K562 (cell line): ENCODE measurements around the gene ATP2B1. TPM values are rescaled to one million over a fixed set of nuclear protein-coding genes. Genes with fewer than 3 reads are reported as not detected.

Source experiments
- ATAC-seq: fragments of 200-7000 bp; cut with Tn5 transposase; 3 replicates; pipeline ENCODE4 v1.9.1; 2020; ENCODE audit warnings: moderate library complexity
- BruUV-seq: library from RNA; stranded (reverse); fragments of 400-500 nt; replicated peaks from 2 replicates; lab custom pipeline; 2021; lab: Mats Ljungman, UMichigan
- CTCF ChIA-PET: fragments of 300-600 bp; formaldehyde crosslinking; extraction: SDS; loops from one replicate; lab custom pipeline; 2021; ENCODE audit warnings: low intra/inter-chr PET ratio; lab: Yijun Ruan, JAX
- POLR2A ChIA-PET: fragments of 300-600, 350-650 bp; sonication (Branson Sonifier 250); formaldehyde crosslinking; extraction: SDS; loops from one replicate; lab custom pipeline; 2021; ENCODE audit warnings: antibody characterized with exemption, inconsistent platforms; lab: Yijun Ruan, JAX
- DNase-seq, 4 experiments: peaks; one replicate each; pipeline versions ENCODE4 v3.0.0 to v3.0.0-alpha.2; 2011 to 2018; ENCODE audit warnings: low spot score in 3 of 4, mixed read lengths in 3 of 4; ENCODE audit errors: extremely low read depth in 1 of 4
- FAIRE-seq: peaks from 2 replicates; lab custom pipeline; 2011; peaks lifted over from hg19 to GRCh38; lab: Jason Lieb, UNC
- H2AFZ ChIP-seq: 2 replicates; pipeline ENCODE4 v1.6.0; 2011; ENCODE audit warnings: low read depth, low read length, control low read depth, inconsistent platforms
- H3K27ac ChIP-seq: fragments of 200-600 bp; 3 replicates; pipeline ENCODE4 v1.8.0; 2011; ENCODE audit warnings: low read depth, mild to moderate bottlenecking, control low read depth, inconsistent platforms, low read length, moderate library complexity, mixed read lengths; ENCODE audit errors: extremely low read depth
- H3K27me3 ChIP-seq, 2 experiments: fragments of 300-600 bp in 1 of 2; 2 replicates in 1 of 2; 3 replicates in 1 of 2; pipeline versions ENCODE4 v1.6.0 to v1.8.0; 2011; ENCODE audit warnings: inconsistent platforms in 2 of 2, low read length in 2 of 2, mild to moderate bottlenecking in 1 of 2, mixed read lengths in 1 of 2, moderate library complexity in 1 of 2; ENCODE audit not compliant: control insufficient read depth in 2 of 2, insufficient read depth in 2 of 2
- H3K36me3 ChIP-seq: fragments of 300-600 bp; 3 replicates; pipeline ENCODE4 v1.8.0; 2011; ENCODE audit warnings: mild to moderate bottlenecking, low read length, inconsistent platforms; ENCODE audit not compliant: control insufficient read depth, insufficient read depth
- H3K4me1 ChIP-seq, 2 experiments: fragments of 200-600 bp in 1 of 2; replicated peaks in 1 of 2; 2 replicates in 1 of 2; 3 replicates in 1 of 2; pipeline versions ENCODE4 v1.5.1 to v1.8.0; 2011; ENCODE audit warnings: inconsistent platforms in 2 of 2, low read length in 2 of 2, mild to moderate bottlenecking in 1 of 2, mixed read lengths in 1 of 2, moderate library complexity in 1 of 2; ENCODE audit not compliant: control insufficient read depth in 2 of 2, insufficient read depth in 2 of 2
- H3K4me2 ChIP-seq: 2 replicates; pipeline ENCODE4 v1.6.1; 2011; ENCODE audit warnings: low read length, control low read depth, inconsistent platforms, mixed read lengths; ENCODE audit not compliant: insufficient read depth
- H3K4me3 ChIP-seq: fragments of 200-600 bp; sonication (generic), shearing (Covaris generic); 2 replicates; pipeline ENCODE4 v1.5.1; 2016; ENCODE audit warnings: control low read depth, inconsistent platforms
- H3K79me2 ChIP-seq: fragments of 200-600 bp; 3 replicates; pipeline ENCODE4 v1.8.0; 2011; ENCODE audit warnings: low read length, inconsistent platforms; ENCODE audit not compliant: control insufficient read depth, insufficient read depth
- H3K9ac ChIP-seq, 2 experiments: 2 replicates each; pipeline versions ENCODE4 v1.6.0 to v1.6.1; 2011; ENCODE audit warnings: low read depth in 2 of 2, low read length in 2 of 2, control low read depth in 1 of 2, inconsistent platforms in 1 of 2, mild to moderate bottlenecking in 1 of 2, mixed read lengths in 1 of 2; ENCODE audit not compliant: insufficient read depth in 1 of 2
- H3K9me1 ChIP-seq: one replicate; pipeline ENCODE4 v1.6.0; 2011; ENCODE audit warnings: inconsistent platforms, mild to moderate bottlenecking, low read length, moderate library complexity; ENCODE audit not compliant: control insufficient read depth, insufficient read depth
- H3K9me3 ChIP-seq: replicated peaks from 2 replicates; pipeline ENCODE4 v1.5.1; 2011; ENCODE audit warnings: low read depth, low read length, inconsistent platforms; ENCODE audit not compliant: control insufficient read depth, insufficient read depth
- H4K20me1 ChIP-seq: replicated peaks from 2 replicates; pipeline ENCODE4 v1.6.1; 2011; ENCODE audit warnings: low read length, inconsistent platforms, mixed read lengths; ENCODE audit not compliant: control insufficient read depth, insufficient read depth
- BDP1 ChIP-seq: IDR thresholded peaks from 3 replicates; pipeline ENCODE4 v1.6.1; 2011; ENCODE audit not compliant: insufficient read length, insufficient read depth
- COPS2 ChIP-seq: fragments of 450-650 bp; conservative IDR thresholded peaks from 2 replicates; pipeline ENCODE4 v1.6.1; 2016; ENCODE audit warnings: mild to moderate bottlenecking, moderate library complexity
- EP400 ChIP-seq: fragments of 450-650 bp; IDR thresholded peaks from 2 replicates; pipeline ENCODE4 v1.6.1; 2017; ENCODE audit warnings: antibody characterized with exemption, mild to moderate bottlenecking, moderate library complexity
- FIP1L1 ChIP-seq: fragments of 200-400 bp; formaldehyde crosslinking; IDR thresholded peaks from 2 replicates; pipeline ENCODE4 v1.6.1; 2018; ENCODE audit warnings: mild to moderate bottlenecking, low read depth, low read length; ENCODE audit not compliant: poor library complexity, severe bottlenecking
- NCOA4 ChIP-seq: fragments of 450-650 bp; IDR thresholded peaks from 2 replicates; pipeline ENCODE4 v1.6.1; 2018; ENCODE audit warnings: mild to moderate bottlenecking; ENCODE audit not compliant: partially characterized antibody
- PRMT5 ChIP-seq: sonication (generic); formaldehyde crosslinking; IDR thresholded peaks from 2 replicates; pipeline ENCODE4 v1.5.0; 2020; ENCODE audit warnings: missing genetic modification reagents
- SIRT6 ChIP-seq: IDR thresholded peaks from one replicate; pipeline ENCODE4 v1.6.1; 2012; ENCODE audit warnings: low read depth, mild to moderate bottlenecking, control low read depth, inconsistent platforms, low read length, moderate library complexity
- SNAPC5 ChIP-seq: fragments of 250-450 bp; sonication (Bioruptor Pico); IDR thresholded peaks from 2 replicates; pipeline ENCODE4 v1.8.0; 2021; ENCODE audit warnings: moderate library complexity, mild to moderate bottlenecking, inconsistent platforms
- ZFP30 ChIP-seq: fragments of 250-450 bp; sonication (Bioruptor Pico); IDR thresholded peaks from 2 replicates; pipeline ENCODE4 v1.8.0; 2022; ENCODE audit warnings: moderate library complexity, mild to moderate bottlenecking, inconsistent platforms, borderline replicate concordance
- ZNF140 ChIP-seq: fragments of 250-450 bp; sonication (Bioruptor Pico); IDR thresholded peaks from 2 replicates; pipeline ENCODE4 v1.8.0; 2021; ENCODE audit warnings: moderate library complexity, mild to moderate bottlenecking, inconsistent platforms
- ZNF174 ChIP-seq: fragments of 250-450 bp; sonication (Bioruptor Pico); IDR thresholded peaks from 2 replicates; pipeline ENCODE4 v1.4.0; 2020; ENCODE audit warnings: mild to moderate bottlenecking
- ZNF263 ChIP-seq: sonication (generic); formaldehyde crosslinking; IDR thresholded peaks from 2 replicates; pipeline ENCODE4 v1.8.0; 2022; ENCODE audit warnings: mild to moderate bottlenecking, missing genetic modification reagents, borderline replicate concordance
- ZNF449 ChIP-seq: fragments of 250-450 bp; sonication (Bioruptor Pico); IDR thresholded peaks from 2 replicates; pipeline ENCODE4 v1.8.0; 2022; ENCODE audit warnings: moderate library complexity, mild to moderate bottlenecking, inconsistent platforms
- ZNF507 ChIP-seq: conservative IDR thresholded peaks from 2 replicates; pipeline ENCODE4 v1.6.1; 2017; ENCODE audit warnings: missing genetic modification characterization, missing compliant biosample characterization
- ZNF655 ChIP-seq: fragments of 250-450 bp; sonication (Bioruptor Pico); IDR thresholded peaks from 2 replicates; pipeline ENCODE4 v1.5.0; 2021
- ZNF707 ChIP-seq: fragments of 250-450 bp; sonication (Bioruptor Pico); conservative IDR thresholded peaks from 2 replicates; pipeline ENCODE4 v1.8.0; 2022; ENCODE audit warnings: inconsistent platforms, mild to moderate bottlenecking, moderate library complexity
- ZZZ3 ChIP-seq: fragments of 450-650 bp; IDR thresholded peaks from 2 replicates; pipeline ENCODE4 v1.6.1; 2016; ENCODE audit warnings: antibody characterized with exemption, mild to moderate bottlenecking, moderate library complexity
- WGBS: fragments of 100-300 bp; shearing (Covaris generic); methylation state at CpG from one replicate; pipeline ENCODE4 v1.1.6; 2016; ENCODE audit warnings: low coverage, mixed read lengths; ENCODE audit not compliant: insufficient coverage; ENCODE audit errors: missing lambda C conversion rate; 5-methylcytosine and 5-hydroxymethylcytosine counted together
- in situ Hi-C: fragments of 300-500 bp; cut with MboI; formaldehyde crosslinking; loops from 4 replicates; pipeline ENCODE4 v1.15.0; 2018; ENCODE audit warnings: inconsistent platforms, mixed read lengths
- intact Hi-C: fragments of 100-400 bp; cut with micrococcal nuclease; formaldehyde crosslinking; loops from 2 replicates; pipeline ENCODE4 v1.14.2; 2022
- polyA plus RNA-seq, 8 experiments: library from polyadenylated mRNA; depleted of rRNA in 4 of 8; stranded (reverse) in 5 of 8; unstranded in 3 of 8; fragments of >200 nt; fragmentation: Nextera tagmentation in 2 of 8; fragmentation: Illumina TruSeq in 1 of 8; extraction: Ambion mirVana in 2 of 8; extraction: Trizol in 1 of 8; gene quantifications; 2 replicates each; pipeline versions ENCODE4 v1.2.1 to v1.2.3, GENCODE V29; 2011 to 2014; ENCODE audit warnings: inconsistent platforms in 1 of 8, missing spikeins in 1 of 8
- total RNA-seq, 7 experiments: library from RNA; depleted of rRNA in 6 of 7; stranded (reverse); fragments of >200 nt in 6 of 7; fragmentation: Illumina TruSeq in 2 of 7; extraction: Trizol in 2 of 7; gene quantifications; 2 replicates each; pipeline versions ENCODE4 v1.2.1 to v1.2.3, GENCODE V29; 2011 to 2021; ENCODE audit warnings: low replicate concordance in 1 of 7
- TF ChIP-seq, protein P1 (sequence below): fragments of 250-450 bp; sonication (Bioruptor Pico); IDR thresholded peaks from 2 replicates; pipeline ENCODE4 v1.8.0; 2022; ENCODE audit warnings: inconsistent platforms, mild to moderate bottlenecking, moderate library complexity, borderline replicate concordance
- TF ChIP-seq, protein P2 (sequence below): fragments of 250-450 bp; sonication (Bioruptor Pico); IDR thresholded peaks from 2 replicates; pipeline ENCODE4 v1.8.0; 2021; ENCODE audit warnings: mild to moderate bottlenecking, moderate library complexity

The ATP2B1 gene
- total and polyA plus RNA-seq, 9 of the 15 experiments (the other 6 are each of a cell fraction or from before 2014, with no cell fraction given) = 8.6 to 39.0 (median 27.8) TPM

- H2AFZ ChIP-seq = no peak overlapping the region
- no peaks in the 10 kb centered on the region for H3K27me3 ChIP-seq
- no peak for ATAC-seq
- BruUV-seq = no TSS peak
- ChIA-PET CTCF (no interaction called here), POLR2A (no interaction called here)
- peaks cover 44% of the 10 kb centered on the region for H3K79me2 ChIP-seq
- no peak overlapping the region for H3K4me3 ChIP-seq
- in situ Hi-C loops (no loop called here), intact Hi-C loops (no loop called here)
- H3K4me1 ChIP-seq = peaks cover 0 to 7% of the 10 kb centered on the region in 2 experiments; a peak in 2 of 5 replicates
- H3K9me1 ChIP-seq = no peaks in the 10 kb centered on the region
- H3K27ac ChIP-seq = no peak overlapping the region
- no peaks in the 10 kb centered on the region for H3K9me3 ChIP-seq
- 83% methylated on average over 5 of the region's 5 CpGs for WGBS
- no peak for FAIRE-seq
- no peak for DNase-seq
- peaks cover 16% of the 10 kb centered on the region; the same call in 2 of the 3 replicates for H3K36me3 ChIP-seq
- no peaks in the 10 kb centered on the region for H4K20me1 ChIP-seq
- no peak overlapping the region for H3K9ac ChIP-seq
- H3K4me2 ChIP-seq = no peak overlapping the region
- TF ChIP-seq, protein P1, sequence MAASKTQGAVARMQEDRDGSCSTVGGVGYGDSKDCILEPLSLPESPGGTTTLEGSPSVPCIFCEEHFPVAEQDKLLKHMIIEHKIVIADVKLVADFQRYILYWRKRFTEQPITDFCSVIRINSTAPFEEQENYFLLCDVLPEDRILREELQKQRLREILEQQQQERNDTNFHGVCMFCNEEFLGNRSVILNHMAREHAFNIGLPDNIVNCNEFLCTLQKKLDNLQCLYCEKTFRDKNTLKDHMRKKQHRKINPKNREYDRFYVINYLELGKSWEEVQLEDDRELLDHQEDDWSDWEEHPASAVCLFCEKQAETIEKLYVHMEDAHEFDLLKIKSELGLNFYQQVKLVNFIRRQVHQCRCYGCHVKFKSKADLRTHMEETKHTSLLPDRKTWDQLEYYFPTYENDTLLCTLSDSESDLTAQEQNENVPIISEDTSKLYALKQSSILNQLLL (CRISPR knock-in tag) = peak; percentile 93
- no peak for TF ChIP-seq EP400
- no peak for TF ChIP-seq ZNF174
- TF ChIP-seq BDP1 = no peak
- TF ChIP-seq NCOA4 = no peak
- TF ChIP-seq ZZZ3 = no peak
- no peak for TF ChIP-seq ZNF507 (tag)
- 0 out of 2 replicates have a peak, but pooled peaks have one; percentile 79 for TF ChIP-seq ZNF140 (CRISPR knock-in tag)
- no peak for TF ChIP-seq FIP1L1
- no peak for TF ChIP-seq ZFP30
- TF ChIP-seq, protein P2, sequence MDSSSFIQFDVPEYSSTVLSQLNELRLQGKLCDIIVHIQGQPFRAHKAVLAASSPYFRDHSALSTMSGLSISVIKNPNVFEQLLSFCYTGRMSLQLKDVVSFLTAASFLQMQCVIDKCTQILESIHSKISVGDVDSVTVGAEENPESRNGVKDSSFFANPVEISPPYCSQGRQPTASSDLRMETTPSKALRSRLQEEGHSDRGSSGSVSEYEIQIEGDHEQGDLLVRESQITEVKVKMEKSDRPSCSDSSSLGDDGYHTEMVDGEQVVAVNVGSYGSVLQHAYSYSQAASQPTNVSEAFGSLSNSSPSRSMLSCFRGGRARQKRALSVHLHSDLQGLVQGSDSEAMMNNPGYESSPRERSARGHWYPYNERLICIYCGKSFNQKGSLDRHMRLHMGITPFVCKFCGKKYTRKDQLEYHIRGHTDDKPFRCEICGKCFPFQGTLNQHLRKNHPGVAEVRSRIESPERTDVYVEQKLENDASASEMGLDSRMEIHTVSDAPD (CRISPR knock-in tag) = no peak
- TF ChIP-seq SIRT6 = no peak
- TF ChIP-seq COPS2 = no peak
- no peak for TF ChIP-seq ZNF263 (CRISPR knock-in tag)
- TF ChIP-seq ZNF655 (CRISPR knock-in tag) = no peak
- TF ChIP-seq ZNF449 (CRISPR knock-in tag) = 0 out of 2 replicates have a peak, but pooled peaks have one; percentile 72
- peak; percentile 69; the same call in 1 of the 2 replicates for TF ChIP-seq ZNF707 (CRISPR knock-in tag)
- TF ChIP-seq PRMT5 (CRISPR knock-in tag) = no peak
- no peak for TF ChIP-seq SNAPC5 (CRISPR knock-in tag)
These were observed 65.7 kb downstream of the ATP2B1 start for GRCh38 chr12:89642959-89643358.
